LoVo (cell line): ENCODE data around the gene DIAPH1.
A peak's percentile ranks its signal among the peaks of the same experiment; 100 is the strongest.

ENCODE experiments used
- DNase-seq: peaks from one replicate; pipeline ENCODE4 v3.0.0-alpha.2; 2016; ENCODE audit warnings: low spot score

Gene DIAPH1

DNA sequence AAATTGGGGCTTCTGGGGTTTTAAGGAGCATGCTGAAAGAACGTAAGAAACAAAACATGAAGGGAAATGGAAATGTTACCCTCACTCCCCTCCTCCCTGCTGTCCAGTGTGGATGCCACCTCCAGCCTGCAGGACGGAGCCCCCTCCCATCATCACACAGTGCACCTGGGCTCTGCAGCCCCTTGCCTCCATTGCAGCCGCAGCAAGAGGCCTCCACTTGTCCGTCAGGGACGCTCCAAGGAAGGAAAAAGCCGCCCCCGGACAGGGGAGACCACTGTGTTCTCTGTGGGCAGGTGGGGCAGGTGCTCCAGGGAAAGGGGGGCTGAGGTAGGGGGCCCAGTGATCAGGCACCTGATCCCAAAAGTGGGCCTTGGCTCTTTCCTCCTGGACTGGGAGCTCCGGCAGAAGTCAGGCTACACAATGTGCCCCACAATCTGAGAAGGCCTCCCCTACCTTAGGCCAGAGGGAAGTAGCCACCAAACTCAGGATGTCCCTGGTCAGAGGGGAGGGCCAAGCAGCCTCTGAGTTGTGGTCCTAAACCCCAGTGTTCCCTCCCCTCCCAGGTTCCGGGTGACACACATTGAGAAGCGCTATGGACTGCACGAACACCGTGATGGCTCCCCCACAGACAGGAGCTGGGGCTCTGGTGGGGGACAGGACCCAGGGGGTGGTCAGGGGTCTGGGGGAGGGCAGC is 20.7 kb upstream of the DIAPH1 start:
- no peak for DNase-seq

GRCh38 chr5:141638771-141639170 is 20.0 kb upstream of the DIAPH1 start:
- no peak for DNase-seq

DNA sequence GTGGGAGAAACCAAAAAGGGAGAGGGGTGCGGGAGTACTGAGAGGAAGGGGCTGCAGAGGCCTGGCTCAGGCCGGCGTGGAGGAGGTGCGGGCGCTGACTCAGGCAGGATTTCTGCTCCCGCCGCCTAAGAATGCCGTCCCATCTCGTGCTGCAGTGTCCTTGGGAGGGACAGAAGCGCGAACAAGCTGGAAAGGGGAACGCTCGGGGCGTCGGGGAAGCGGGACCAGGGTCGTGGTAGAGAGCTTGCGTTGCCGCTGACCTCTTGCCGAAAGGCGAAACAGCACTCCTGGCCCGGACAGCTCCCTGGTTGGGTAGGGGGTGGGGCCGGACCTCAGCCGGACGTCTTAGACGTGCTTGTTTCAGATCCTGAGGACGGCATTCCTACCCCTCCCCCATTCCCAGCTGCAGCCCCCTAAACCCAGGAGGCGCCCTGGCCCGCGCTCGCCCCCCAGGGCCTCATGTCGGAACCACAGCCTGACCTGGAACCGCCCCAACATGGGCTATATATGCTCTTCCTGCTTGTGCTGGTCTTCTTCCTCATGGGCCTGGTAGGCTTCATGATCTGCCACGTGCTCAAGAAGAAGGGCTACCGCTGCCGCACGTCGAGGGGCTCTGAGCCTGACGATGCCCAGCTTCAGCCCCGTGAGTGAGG is 19.1 kb upstream of the DIAPH1 start:
- DNase-seq = peak; percentile 19

DNA sequence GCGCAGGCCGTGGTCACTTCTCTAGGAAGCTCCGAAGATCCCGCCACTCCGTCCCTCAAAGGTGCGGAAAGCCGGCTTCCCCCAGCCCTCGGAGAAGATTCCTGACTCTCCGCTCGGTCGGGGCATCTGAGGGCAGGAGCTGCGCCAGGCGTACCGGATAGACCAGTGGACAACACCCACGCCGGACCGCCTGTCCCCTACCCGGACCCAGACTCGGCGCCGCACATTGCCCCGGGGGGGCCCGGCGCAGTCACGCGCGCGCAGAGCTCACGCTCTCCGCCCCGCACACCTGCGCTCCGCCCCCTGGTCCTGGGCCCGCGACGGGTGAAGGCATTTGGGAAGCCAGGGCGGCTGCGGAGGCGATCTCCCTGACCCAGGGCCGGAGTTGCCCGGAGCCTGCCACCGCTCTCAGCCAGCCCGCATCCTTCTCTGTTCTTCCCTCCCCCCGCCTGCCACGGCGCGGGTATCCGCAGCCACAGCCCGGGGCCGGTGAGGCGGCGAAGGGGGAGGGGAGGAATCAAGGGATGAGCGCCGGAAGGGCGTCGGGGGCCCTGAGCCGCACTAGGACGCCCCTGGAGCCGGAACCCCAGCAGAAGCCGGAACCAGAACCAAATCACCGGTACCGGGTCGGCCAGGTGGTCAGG is 18.4 kb upstream of the DIAPH1 start:
- DNase-seq = peak; percentile 45

DNA sequence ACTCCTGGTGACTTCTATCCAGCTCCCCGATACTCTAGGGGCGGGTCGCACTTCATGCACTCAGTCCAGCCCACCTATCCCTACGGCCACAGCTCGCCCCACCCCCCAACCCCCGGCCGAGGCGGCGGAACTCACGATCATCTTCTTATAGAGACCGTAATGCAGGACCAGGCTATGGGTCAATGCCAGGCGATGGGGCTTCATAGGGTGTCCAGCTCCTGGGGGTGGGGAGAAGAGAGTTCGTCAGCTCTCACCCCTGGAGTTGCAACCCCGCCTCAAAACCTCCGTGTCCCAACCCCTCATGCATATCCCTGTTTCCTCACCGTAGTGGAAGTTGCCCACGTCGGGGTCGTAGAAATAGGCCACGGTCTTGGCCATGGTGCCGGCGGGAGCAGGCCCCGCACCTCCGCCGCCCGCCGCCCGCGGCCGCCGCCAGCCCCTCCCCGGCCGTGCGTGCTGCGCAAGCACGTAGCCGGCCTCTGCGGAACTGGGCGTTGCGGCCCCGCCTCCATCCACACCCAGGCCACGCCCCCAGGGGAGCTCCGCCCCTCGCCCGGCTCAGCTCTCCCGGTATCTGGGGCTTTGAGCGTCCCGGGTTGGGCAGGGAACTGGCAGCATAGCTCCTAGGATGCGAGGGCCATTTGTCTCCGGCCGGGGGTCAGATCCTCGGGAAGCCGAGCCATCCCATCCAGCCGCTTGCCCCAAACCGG is 17.8 kb upstream of the DIAPH1 start, which contains the start of the genes HDAC3 and RELL2:
Gene HDAC3 (minus strand): TSS at position 437 of the 710 bp plus-strand sequence. CDS start 59 bp downstream, at position 378.
Gene RELL2 (plus strand): TSS at position 585 of the 710 bp plus-strand sequence. CDS start 1,229 bp downstream, outside the sequence.
- peak; percentile 98 for DNase-seq

- DNase-seq = no peak
Measured at GRCh38 chr5:141636106-141636412, 17.3 kb upstream of the DIAPH1 start.

- DNase-seq = no peak
Measured at GRCh38 chr5:141635646-141636045, 16.8 kb upstream of the DIAPH1 start.

DNA sequence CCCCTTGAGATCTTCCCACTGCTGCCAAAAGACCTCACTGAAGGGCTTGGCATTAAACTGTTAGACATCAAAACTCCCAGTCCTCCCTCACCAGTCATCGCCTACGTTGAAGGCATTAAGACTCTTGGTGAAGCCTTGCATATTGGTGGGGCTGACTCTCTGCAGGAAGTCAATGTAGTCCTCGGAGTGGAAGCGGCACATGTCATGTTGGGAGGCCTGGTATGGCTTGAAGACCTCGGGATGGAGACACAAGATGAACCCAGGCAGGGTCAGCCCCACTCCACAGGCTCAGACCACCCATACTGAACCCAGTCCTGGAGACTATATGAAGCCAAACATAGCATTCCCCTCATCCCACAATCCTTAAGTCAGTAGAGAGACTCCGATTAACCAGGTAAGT is 15.9 kb upstream of the DIAPH1 start:
- DNase-seq = no peak

- no peak for DNase-seq
Measured at GRCh38 chr5:141633871-141634561, 15.2 kb upstream of the DIAPH1 start.

- no peak for DNase-seq
Measured at GRCh38 chr5:141632650-141633049, 13.8 kb upstream of the DIAPH1 start.

GRCh38 chr5:141630570-141631140 is 11.9 kb upstream of the DIAPH1 start:
- no peak for DNase-seq

- no peak for DNase-seq
Measured at GRCh38 chr5:141628175-141628788, 9.5 kb upstream of the DIAPH1 start.

GRCh38 chr5:141623611-141624010 is 4.8 kb upstream of the DIAPH1 start:
- no peak for DNase-seq

DNA sequence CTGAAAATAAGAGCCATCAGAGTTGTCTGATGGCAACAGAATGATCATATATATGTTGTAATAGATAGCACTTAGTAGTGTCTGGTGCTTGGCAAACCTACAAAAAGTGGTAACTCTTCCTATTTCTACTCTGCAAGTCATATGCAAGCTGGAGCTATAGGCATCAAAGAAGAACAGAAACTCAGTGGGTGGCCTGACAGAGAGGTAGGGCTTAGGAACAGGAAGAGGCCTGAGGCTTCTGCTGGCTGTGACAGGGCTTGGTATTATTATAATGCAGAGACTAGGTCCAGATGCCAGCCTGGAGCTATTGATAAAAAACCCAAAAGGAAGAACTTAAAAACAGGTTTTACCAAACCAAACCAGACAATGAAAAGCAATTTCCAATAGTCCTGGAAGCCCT is 4.4 kb upstream of the DIAPH1 start:
- DNase-seq = no peak

DNA sequence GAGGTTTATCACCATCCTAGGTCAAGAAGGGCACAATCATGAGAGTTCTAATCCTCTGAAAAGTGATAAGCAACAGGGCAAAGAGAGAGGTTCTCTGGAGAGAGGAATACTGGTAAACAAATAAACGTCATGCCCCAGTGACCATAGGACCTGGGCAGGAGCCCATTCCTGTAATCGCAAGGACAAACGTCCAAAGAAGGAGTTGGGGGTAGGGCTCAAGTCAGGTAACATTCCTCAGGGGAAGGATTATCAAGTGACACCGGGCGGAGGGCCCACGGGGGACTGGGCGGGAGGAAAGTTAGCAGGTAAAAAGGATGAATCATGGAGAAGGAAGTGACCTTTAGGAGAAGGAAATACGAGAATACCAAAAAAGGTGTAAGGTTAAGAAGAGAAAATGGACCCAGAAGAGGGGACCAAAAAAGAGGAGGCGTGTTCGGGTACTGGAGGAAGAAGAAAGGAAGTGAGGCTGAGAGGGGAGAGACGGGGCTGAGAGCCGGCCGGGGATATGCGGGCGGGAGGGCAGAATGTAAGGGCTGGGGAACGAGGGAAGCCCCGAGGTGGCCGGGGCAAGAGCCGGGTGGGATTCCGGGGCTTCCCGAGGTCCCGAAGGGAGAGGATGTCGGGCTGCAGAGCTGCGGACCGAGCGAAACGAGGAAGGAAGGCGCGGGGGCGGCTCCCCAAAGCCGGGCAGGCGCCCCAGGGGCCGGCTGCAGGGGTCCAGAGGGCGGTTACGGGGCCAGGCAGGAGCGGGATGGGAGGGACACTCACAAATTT is 583 bp downstream of the DIAPH1 start:
- peak; percentile 80 for DNase-seq

- no peak for DNase-seq
Measured at GRCh38 chr5:141617682-141618029, 1.1 kb downstream of the DIAPH1 start.

DNA sequence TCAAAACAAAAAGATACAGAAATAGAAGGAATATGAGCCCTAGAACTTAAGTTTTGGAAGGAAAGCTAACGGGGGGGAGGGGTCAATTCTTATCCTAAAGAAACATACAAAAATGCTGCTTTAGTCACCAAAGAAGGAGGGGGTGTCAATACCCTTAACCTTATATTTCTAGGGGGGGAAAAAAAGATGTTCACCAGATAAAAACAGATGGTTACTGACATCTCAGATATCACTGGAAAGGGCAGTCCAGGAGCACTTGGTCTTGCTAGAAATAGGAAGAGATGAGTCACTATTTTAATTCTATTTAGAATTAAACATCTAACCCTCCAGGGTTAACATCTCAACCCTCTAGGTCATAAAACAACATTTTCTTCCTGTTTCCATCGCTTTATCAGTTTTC is 1.7 kb downstream of the DIAPH1 start:
- no peak for DNase-seq

- no peak for DNase-seq
Measured at GRCh38 chr5:141615991-141616720, 2.6 kb downstream of the DIAPH1 start.

DNA sequence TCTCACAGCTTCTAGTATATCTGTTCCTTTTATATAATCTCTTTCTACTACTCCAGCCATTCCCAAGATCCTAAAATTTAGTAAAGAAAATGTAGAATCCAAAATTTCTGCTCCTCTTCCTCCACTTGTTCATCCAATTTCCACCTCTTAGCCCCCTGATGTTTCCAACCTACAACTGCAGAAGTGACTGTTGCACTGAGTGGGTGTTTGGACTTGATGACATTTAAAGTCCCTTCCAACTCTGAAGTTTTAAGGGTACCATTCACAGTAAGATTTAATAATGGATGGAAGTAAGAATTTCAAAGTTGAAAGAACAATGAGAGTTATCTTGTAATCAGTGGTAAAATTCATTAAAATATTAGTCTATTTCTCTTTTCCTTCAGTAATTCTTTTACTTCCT is 5.5 kb downstream of the DIAPH1 start:
- no peak for DNase-seq

- no peak for DNase-seq
Measured at GRCh38 chr5:141611289-141611688, 7.5 kb downstream of the DIAPH1 start.
